HepG2 (cell line): ENCODE results near the gene CISD3. TPM values are rescaled to one million over a fixed set of nuclear protein-coding genes. Genes with fewer than 3 reads are reported as not detected.

Experiments used
- ATAC-seq: fragments of 200-7000 bp; cut with Tn5 transposase; 3 replicates; pipeline ENCODE4 v1.9.1; 2020; ENCODE audit warnings: mild to moderate bottlenecking, moderate library complexity
- BruUV-seq: library from RNA; stranded (reverse); fragments of 400-500 nt; replicated peaks from 2 replicates; lab custom pipeline; 2021; lab: Mats Ljungman, UMichigan
- CTCF ChIA-PET: fragments of 300-600 bp; formaldehyde crosslinking; extraction: SDS; loops from one replicate; lab custom pipeline; 2021; ENCODE audit warnings: low total read pairs, inconsistent platforms, low intra/inter-chr PET ratio; lab: Yijun Ruan, JAX
- POLR2A ChIA-PET: fragments of 350-600 bp; sonication (Branson Sonifier 250); formaldehyde crosslinking; loops from one replicate; lab custom pipeline; 2020; ENCODE audit warnings: antibody characterized with exemption, inconsistent platforms; lab: Yijun Ruan, JAX
- DNase-seq: peaks from one replicate; pipeline ENCODE4 v3.0.0-alpha.2; 2015; ENCODE audit warnings: low spot score
- FAIRE-seq: peaks from 3 replicates; lab custom pipeline; 2011; peaks lifted over from hg19 to GRCh38; lab: Jason Lieb, UNC
- H2AFZ ChIP-seq: one replicate; pipeline ENCODE4 v1.6.1; 2011; ENCODE audit warnings: low read length, inconsistent platforms
- H3K27ac ChIP-seq: fragments of 300-600 bp; 3 replicates; pipeline ENCODE4 v1.8.0; 2011; ENCODE audit warnings: mixed run types, mild to moderate bottlenecking, mixed read lengths, low read length, inconsistent platforms; ENCODE audit not compliant: insufficient read depth; ENCODE audit errors: extremely low read length
- H3K27me3 ChIP-seq, 2 experiments: fragments of 200-600 bp in 1 of 2; 2 replicates in 1 of 2; 3 replicates in 1 of 2; pipeline versions ENCODE4 v1.6.0 to v1.8.0; 2011; ENCODE audit warnings: low read length in 2 of 2, mild to moderate bottlenecking in 2 of 2, moderate library complexity in 2 of 2, inconsistent platforms in 1 of 2; ENCODE audit not compliant: insufficient read depth in 2 of 2, control insufficient read depth in 1 of 2
- H3K36me3 ChIP-seq, 2 experiments: fragments of 200-600 bp in 1 of 2; replicated peaks in 1 of 2; 2 replicates in 1 of 2; 3 replicates in 1 of 2; pipeline versions ENCODE4 v1.5.1 to v1.8.0; 2011; ENCODE audit warnings: low read length in 2 of 2, inconsistent platforms in 1 of 2; ENCODE audit not compliant: insufficient read depth in 2 of 2, control insufficient read depth in 1 of 2
- H3K4me1 ChIP-seq: 2 replicates; pipeline ENCODE4 v1.5.1; 2012; ENCODE audit warnings: low read length, inconsistent platforms; ENCODE audit not compliant: insufficient read depth
- H3K4me2 ChIP-seq: 2 replicates; pipeline ENCODE4 v1.6.0; 2011; ENCODE audit warnings: low read depth, low read length, inconsistent platforms
- H3K4me3 ChIP-seq, 3 experiments: fragments of 200-600 bp in 1 of 3; sonication (generic), shearing (Covaris generic) in 1 of 3; replicated peaks in 1 of 3; 2 replicates each; pipeline ENCODE4 v1.5.1; 2011 to 2016; ENCODE audit warnings: low read length in 3 of 3, inconsistent platforms in 2 of 3, low read depth in 2 of 3, mild to moderate bottlenecking in 2 of 3, control low read depth in 1 of 3, mixed read lengths in 1 of 3; ENCODE audit not compliant: insufficient read depth in 1 of 3
- H3K79me2 ChIP-seq: one replicate; pipeline ENCODE4 v1.6.1; 2011; ENCODE audit warnings: low read length, inconsistent platforms; ENCODE audit not compliant: insufficient read depth
- H3K9ac ChIP-seq: 2 replicates; pipeline ENCODE4 v1.6.0; 2011; ENCODE audit warnings: mild to moderate bottlenecking, low read depth, low read length, inconsistent platforms; ENCODE audit not compliant: insufficient read depth
- H3K9me3 ChIP-seq: 2 replicates; pipeline ENCODE4 v1.5.1; 2012; ENCODE audit warnings: mild to moderate bottlenecking, low read length
- H4K20me1 ChIP-seq: 2 replicates; pipeline ENCODE4 v1.6.0; 2011; ENCODE audit warnings: inconsistent platforms, mild to moderate bottlenecking, low read length, moderate library complexity; ENCODE audit not compliant: insufficient read depth
- AFF4 ChIP-seq: sonication (generic); formaldehyde crosslinking; IDR thresholded peaks from 2 replicates; pipeline ENCODE4 v1.4.0; 2020; ENCODE audit warnings: missing genetic modification reagents
- BRCA1 ChIP-seq: sonication (generic); formaldehyde crosslinking; IDR thresholded peaks from 2 replicates; pipeline ENCODE4 v1.4.0; 2020; ENCODE audit warnings: missing genetic modification reagents
- CTCF ChIP-seq: sonication (generic); formaldehyde crosslinking; IDR thresholded peaks from 2 replicates; pipeline ENCODE4 v1.5.0; 2020; ENCODE audit warnings: mild to moderate bottlenecking, missing genetic modification reagents, moderate library complexity
- EZH2 ChIP-seq: conservative IDR thresholded peaks from 2 replicates; pipeline ENCODE4 v1.6.1; 2012; ENCODE audit warnings: mild to moderate bottlenecking, low read depth, low read length, moderate library complexity
- MXD1 ChIP-seq: sonication (generic); formaldehyde crosslinking; IDR thresholded peaks from 2 replicates; pipeline ENCODE4 v1.4.0; 2020; ENCODE audit warnings: mild to moderate bottlenecking, missing genetic modification reagents
- NCOA2 ChIP-seq: sonication (generic); formaldehyde crosslinking; IDR thresholded peaks from 2 replicates; pipeline ENCODE4 v1.8.0; 2022; ENCODE audit warnings: inconsistent platforms
- NR2F2 ChIP-seq: IDR thresholded peaks from 2 replicates; pipeline ENCODE4 v1.6.1; 2012; ENCODE audit warnings: low read depth, inconsistent platforms, borderline replicate concordance
- PHF5A ChIP-seq: IDR thresholded peaks from one replicate; pipeline ENCODE4 v1.6.1; 2018; ENCODE audit warnings: low read depth, missing genetic modification reagents; ENCODE audit not compliant: unreplicated experiment
- TEF ChIP-seq: sonication (generic); formaldehyde crosslinking; IDR thresholded peaks from 2 replicates; pipeline ENCODE4 v1.5.0; 2020; ENCODE audit warnings: missing genetic modification reagents
- ZBTB33 ChIP-seq: sonication (generic); formaldehyde crosslinking; IDR thresholded peaks from 2 replicates; pipeline ENCODE4 v1.4.0; 2020; ENCODE audit warnings: missing genetic modification reagents
- ZFP91 ChIP-seq: sonication (generic); formaldehyde crosslinking; IDR thresholded peaks from 2 replicates; pipeline ENCODE4 v1.9.0; 2022; ENCODE audit warnings: missing genetic modification reagents, mild to moderate bottlenecking, borderline replicate concordance
- ZMAT3 ChIP-seq: sonication (generic); formaldehyde crosslinking; conservative IDR thresholded peaks from 2 replicates; pipeline ENCODE4 v1.7.0; 2021; ENCODE audit warnings: missing genetic modification reagents
- WGBS: methylation state at CpG from one replicate; pipeline ENCODE4 v1.1.6; 2017; ENCODE audit warnings: low lambda C conversion rate; 5-methylcytosine and 5-hydroxymethylcytosine counted together
- in situ Hi-C: cut with HindIII; loops from 2 replicates; pipeline ENCODE4 v1.10.0; 2017; ENCODE audit warnings: low pct_unique_long_range_greater_than_20kb; ENCODE audit not compliant: extremely low pct_ligation_motif_present
- intact Hi-C: fragments of 100-400 bp; cut with micrococcal nuclease; formaldehyde crosslinking; loops from one replicate; pipeline ENCODE4 v1.10.0; 2022; ENCODE audit not compliant: unreplicated experiment
- polyA plus RNA-seq, 8 experiments: library from polyadenylated mRNA; depleted of rRNA in 3 of 8; stranded (reverse) in 7 of 8; unstranded in 1 of 8; fragments of >200 nt; fragmentation: Illumina TruSeq in 4 of 8; extraction: Trizol in 4 of 8; gene quantifications; 2 replicates each; pipeline versions ENCODE4 v1.2.1 to v1.2.3, GENCODE V29; 2011 to 2016; ENCODE audit warnings: low read depth in 4 of 8, missing spikeins in 1 of 8, mixed read lengths in 1 of 8; ENCODE audit not compliant: insufficient read depth in 1 of 8
- total RNA-seq, 5 experiments: library from RNA; depleted of rRNA; stranded (reverse); fragments of >200 nt; fragmentation: Illumina TruSeq; extraction: Trizol; gene quantifications; 2 replicates each; pipeline ENCODE4 v1.2.3, GENCODE V29; 2016; ENCODE audit warnings: low read depth in 1 of 5

The CISD3 gene
- total and polyA plus RNA-seq, 2 of the 13 experiments (the other 11 are each of a cell fraction or from before 2014, with no cell fraction given) = 30.0 to 34.1 TPM

- 0 out of 2 replicates have a peak, but pooled peaks have one; percentile 10 for TF ChIP-seq ZFP91
- TF ChIP-seq NR2F2 = no peak
Observed at GRCh38 chr17:38753071-38753506, 22.9 kb downstream of the CISD3 start (continued).

- POLR2A ChIA-PET = no interaction called here
- Histone ChIP-seq H2AFZ (no peak overlapping the region), H3K27ac (no peak overlapping the region), H3K9ac (no peak overlapping the region), H3K4me1 (no peaks in the 10 kb centered on the region), H4K20me1 (no peaks in the 10 kb centered on the region), H3K9me3 (no peaks in the 10 kb centered on the region), H3K27me3 (no peaks in the 10 kb centered on the region), H3K4me3 (no peak overlapping the region), H3K36me3 (peaks cover 38 to 77% of the 10 kb centered on the region in 2 experiments), H3K79me2 (no peaks in the 10 kb centered on the region), H3K4me2 (no peak overlapping the region)
- intact Hi-C loops = no loop called here
- WGBS = 89% methylated on average over 4 of the region's 4 CpGs
- CTCF ChIA-PET = no interaction called here
- DNase-seq (peak; percentile 54), ATAC-seq (peak; percentile 69), FAIRE-seq (no peak)
- no TSS peak for BruUV-seq
- in situ Hi-C loops = loop anchor here (25.0 kb wide), 1 partner anchor 401 kb away; the partner anchor contains the start of genes ARL5C and PLXDC1
- TF ChIP-seq MXD1 = no peak
- TF ChIP-seq BRCA1 (CRISPR knock-in tag) = no peak
- TF ChIP-seq PHF5A (CRISPR knock-in tag) = no peak
- no peak for TF ChIP-seq ZMAT3 (CRISPR knock-in tag)
- peak; percentile 75 for TF ChIP-seq CTCF (CRISPR knock-in tag)
- no peak for TF ChIP-seq NCOA2 (CRISPR knock-in tag)
- no peak for TF ChIP-seq AFF4 (CRISPR knock-in tag)
- TF ChIP-seq EZH2 = no peak
- no peak; the same call in 1 of the 2 replicates for TF ChIP-seq ZBTB33 (CRISPR knock-in tag)
- TF ChIP-seq TEF (CRISPR knock-in tag) = no peak
Observed at GRCh38 chr17:38761612-38762011, 31.5 kb downstream of the CISD3 start.
